HG03439 (cell line): Measurements from ENCODE around the gene ASPRV1.

ENCODE experiments used
- ATAC-seq: cut with Tn5 transposase; IDR thresholded peaks from one replicate; pipeline ENCODE4 v1.9.1; 2021; ENCODE audit warnings: mild to moderate bottlenecking, moderate library complexity; ENCODE audit not compliant: unreplicated experiment

ASPRV1 gene

DNA sequence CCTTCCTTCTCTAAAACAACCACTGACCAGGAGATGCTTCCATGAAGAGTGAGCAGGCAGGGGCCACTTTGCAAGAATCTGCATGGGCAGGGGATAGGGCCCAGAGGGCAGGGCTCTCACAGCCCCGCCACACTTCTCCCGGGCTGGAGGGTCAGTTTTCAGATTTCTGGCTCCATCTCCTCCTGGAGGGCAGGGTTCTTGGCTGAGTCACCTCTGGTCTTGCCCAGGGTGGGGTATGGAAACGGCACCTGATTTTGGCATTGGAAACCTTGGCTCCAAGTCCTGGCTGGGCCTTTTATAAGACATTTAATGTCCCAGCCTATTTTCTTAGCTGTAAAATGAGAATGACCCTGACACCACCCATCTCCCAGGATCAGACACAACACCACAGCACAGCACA, 27.6 kb upstream of the ASPRV1 start:
- no peak for ATAC-seq

DNA sequence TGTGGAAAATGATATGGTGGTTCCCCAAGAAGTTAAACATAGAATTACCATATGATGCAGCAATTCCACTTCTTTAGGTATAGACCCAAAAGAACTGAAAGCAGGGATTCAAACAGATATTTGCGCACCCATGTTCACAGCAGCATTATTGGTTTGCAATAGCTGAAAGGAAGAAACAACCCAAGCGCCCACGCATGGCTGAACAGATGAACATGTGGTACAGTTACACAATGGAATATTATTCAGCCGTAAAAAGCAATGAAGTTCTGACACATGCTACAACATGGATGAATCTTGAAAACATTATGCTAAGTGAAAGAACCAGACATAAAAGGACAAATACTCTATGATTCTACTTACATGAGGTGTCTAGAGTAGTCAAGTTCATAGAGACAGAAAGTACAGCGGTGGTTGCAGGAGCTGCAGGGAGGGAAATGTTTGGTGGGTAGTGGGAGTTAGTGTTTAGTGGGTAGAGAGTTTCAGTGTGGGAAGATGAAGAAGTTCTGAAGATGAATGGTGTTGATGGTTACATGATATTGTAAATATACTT, 26.7 kb upstream of the ASPRV1 start:
- ATAC-seq = no peak

DNA sequence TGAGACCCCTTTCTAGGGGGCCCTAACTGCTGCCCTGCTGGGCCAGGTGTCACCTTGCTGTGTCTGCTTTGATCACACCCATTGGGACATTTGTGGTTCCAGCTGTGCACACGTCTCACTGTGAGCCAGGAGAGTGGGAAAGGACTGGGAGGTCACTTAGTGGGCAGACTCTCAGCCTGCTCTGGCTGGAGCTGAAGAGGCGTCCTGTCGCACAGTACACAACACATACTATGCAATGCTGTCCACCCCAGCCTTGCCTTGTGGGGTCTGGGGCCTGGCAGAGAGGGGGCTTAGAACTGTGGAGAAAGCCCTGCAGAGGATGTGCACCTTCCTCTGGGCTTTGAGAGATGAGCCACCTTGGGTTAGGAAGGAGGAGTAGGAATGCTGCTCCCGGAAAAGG, 25.3 kb upstream of the ASPRV1 start:
- ATAC-seq = no peak

DNA sequence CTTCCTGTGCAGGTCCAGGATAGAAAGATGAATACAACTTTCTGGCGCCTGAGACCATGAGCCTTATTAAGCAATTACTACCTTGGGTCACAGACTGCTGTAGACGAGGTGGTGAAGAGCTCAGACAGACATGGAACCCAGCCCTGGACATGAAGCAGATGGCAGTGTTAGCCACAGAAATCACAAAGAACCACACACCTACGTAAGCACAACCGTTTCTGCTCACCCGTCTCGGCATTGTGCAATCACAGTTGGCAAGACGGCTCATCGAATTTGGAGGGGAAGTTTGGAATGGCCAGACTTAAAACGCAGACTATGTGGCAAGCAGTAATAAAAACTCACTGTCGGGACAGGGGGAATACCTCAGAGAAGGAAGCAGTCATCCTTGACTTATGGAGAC, 24.3 kb upstream of the ASPRV1 start:
- no peak for ATAC-seq

DNA sequence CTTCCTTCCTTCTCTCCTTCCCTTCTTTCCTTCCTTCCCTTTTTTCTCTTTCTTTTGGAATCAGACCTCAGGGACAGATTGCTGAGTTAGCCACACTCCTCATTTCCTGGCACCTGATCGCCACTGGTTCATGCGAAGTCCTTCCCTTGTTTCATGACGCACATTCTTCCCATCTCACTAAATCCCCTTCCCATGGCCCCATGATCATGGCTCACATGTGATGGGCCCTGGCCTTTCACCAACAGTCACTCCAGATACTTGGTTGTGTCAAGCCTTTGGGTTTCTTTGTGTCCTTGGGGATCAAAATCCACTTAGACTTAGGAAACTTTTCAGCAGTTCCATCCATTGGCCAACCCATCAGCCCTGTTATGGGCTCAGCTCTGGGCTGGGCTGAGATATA, 23.8 kb upstream of the ASPRV1 start:
- no peak for ATAC-seq

DNA sequence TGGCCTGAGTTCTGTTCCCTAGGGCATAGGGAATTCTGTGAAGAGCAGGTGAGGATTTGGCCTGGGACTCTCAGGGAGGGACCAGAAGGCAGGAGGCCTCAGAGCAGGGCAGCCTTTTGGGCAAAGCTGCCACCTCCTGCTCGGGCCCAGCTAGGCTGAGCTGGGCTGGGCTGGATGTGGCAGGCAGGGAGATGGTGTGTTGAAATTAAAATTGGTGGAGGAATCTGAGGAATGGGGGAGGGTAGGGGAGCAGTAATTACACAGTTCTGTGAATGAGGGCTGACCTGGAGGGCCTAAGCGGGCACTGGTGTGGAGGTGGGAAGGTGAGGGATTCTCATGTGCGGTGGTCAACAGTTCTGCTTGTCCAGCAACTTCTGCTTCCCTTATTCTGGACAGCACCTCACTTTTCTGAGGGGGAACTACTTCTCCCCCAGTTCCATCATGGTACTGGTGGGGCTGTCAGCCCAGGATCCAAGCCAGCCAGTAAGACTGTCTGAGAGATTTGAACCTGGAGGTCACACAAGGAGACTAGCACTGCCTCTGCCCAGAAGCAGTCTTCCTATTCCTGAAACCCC, 22.0 kb upstream of the ASPRV1 start:
- ATAC-seq = no peak

DNA sequence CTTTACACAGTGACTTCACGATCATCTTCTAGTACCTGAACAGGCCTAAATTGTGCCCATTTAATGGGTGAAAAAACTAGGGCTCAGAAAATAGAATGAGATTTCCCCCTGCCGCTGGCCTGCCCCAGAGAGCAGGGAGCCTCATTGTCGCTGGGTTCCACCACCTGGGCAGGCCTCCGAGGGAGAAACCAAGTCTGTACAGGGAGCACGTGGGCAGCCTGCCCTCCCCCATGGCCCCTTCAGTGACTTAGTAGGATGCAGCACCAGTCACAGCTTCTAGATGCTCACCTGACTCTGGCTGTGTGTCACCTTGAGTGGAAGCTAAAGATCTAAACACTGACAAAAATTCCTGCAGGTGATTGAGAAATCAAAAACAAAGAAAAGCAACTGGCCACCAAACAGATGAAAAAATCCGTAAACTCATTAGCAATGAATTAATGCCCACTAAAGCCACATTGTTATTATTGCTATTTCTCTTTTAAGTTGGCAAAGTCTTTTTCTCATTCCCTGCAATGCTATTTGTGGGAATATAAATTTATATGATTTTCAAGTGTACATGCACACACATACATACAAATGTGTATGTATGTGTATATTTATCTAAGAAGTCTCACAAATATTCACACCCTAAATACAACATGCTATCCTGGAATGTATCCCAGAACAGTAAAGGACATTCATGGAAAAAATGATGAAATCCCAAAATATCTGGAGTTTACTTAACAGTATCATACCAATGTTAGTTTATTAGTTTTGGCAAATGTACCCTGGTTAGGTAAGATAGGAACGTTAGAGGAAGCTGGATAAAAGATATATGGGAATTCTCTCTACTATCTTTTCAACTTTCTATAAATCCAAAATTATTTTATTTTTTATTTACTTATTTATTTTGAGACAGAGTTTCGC, 18.7 kb upstream of the ASPRV1 start:
- no peak for ATAC-seq

DNA sequence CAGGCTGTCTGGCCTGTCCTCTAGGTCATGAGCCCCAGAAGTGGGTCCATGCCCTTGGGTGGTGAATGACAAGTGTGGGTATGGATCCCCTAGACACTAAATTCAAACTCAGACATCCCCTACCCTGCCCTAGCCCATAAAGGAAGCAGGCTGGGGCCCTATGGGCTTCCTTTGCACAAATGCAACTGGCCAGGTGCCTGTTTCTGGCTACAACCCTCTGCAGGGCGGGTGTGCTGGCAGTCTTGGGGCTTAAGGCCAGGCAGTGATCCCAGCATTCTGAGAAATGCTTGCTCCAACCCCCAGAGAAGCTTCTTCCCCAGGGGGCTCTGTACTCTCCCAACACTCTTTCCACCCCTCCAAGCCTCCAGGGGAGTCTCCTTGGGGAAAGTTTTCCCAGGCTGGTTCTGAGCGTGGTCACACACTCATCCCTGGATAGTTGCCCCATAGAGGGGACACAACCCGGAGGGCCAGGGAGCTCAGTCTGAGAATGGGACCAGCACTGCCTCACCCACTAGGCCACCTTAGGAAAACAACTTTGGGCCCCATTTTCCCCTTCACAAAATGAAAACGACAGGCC, 16.6 kb upstream of the ASPRV1 start:
- ATAC-seq = no peak

DNA sequence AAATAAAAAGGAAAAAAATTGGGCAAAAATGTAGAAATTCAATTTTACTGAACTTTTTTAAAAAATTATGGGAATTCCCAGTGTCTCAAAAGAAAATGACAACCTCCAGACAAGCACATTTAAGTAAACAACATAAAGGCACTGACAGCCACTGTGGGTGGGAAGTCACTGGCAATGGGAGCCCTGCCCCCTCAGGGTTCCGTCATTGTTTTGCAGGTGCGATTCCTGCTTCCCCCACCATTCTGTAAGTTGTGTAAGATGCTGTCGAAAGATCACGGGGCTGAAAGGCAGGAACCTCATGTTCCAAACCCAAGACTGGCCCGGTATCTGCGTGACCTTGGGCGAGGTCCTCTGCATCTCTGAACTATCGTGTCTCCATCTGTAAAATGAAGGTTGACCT, 15.8 kb upstream of the ASPRV1 start:
- ATAC-seq = no peak

DNA sequence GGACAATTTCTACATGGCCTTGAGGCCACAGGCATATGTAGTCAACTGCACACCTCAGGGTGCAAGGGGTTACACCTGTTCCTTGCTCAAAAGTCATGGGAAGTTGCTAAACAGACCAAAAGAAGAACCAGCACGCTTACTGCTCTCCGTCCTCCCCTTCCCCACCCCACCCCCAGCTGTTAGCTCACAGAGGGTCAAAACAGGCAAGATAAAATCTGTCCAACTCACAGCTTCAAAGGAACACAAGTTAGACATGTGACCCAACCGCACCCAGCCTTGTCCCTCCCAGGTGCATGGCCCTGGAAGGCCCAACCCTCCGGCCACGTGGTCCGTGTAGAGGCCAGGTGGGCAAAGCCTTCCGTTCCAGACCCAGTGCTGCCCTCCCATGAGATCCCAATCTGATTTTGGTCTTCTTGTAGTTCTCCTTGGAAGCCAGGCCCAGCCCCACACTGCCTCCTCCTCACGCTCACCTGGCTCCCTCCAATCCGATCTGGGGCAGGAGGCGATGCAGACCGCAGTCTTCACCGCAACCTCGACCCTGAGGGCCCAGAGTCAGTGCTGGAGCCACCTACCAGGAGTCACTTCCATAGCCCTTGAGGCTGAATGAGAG, 14.5 kb upstream of the ASPRV1 start:
- no peak for ATAC-seq

DNA sequence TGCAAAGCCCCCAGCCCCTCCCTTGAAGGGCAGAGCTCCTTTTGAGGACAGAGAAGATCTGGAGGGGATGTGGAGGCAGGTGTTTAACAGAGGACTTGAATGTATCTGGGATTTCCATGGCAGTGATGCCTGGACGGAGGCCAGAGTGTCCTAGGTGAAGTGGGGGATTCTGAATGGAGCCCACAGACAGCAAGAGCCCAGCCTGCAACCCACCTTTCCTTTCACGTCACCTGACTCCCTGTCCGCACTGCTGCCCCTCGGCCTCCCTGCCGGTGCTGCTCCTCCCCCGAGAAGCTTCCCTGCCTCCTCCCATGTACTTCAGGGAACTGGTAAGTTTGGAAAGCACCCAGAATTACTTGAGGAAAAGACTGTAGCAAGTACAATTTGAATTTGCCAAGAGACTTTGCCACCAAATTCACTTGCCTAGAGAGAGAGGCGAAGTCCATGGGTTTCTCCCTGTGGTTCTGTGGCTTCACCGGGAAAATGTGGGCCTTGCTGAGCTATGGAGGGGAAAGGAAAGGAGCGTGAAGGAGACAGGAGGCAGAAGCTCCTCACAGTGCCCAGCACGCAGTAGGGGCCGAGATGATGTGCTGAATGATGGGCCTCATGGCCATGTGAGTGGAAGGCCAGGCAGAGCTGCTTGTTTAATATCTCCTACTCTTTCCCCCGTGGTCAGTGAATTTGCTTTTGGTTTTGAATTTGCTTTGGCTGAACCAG, 13.9 kb upstream of the ASPRV1 start:
- no peak for ATAC-seq

DNA sequence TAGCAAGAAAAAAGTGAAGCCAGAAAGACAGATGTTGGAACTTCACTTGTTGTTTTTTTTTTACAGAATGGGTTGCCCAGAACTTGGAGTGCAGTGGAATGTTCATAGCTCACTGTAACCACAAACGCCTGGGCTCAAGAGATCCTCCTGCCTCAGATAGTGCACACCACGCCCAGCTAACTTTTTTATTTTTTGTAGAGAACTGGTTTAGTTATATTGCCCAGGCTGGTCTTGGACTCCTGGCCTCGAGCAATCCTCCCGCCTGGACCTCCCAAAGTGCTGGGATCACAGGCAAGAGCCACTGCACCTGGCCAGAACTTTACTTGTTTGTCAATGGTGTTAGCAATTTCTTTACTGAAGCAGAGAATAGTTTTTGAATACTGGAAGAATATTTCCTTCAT, 11.9 kb upstream of the ASPRV1 start:
- no peak for ATAC-seq

DNA sequence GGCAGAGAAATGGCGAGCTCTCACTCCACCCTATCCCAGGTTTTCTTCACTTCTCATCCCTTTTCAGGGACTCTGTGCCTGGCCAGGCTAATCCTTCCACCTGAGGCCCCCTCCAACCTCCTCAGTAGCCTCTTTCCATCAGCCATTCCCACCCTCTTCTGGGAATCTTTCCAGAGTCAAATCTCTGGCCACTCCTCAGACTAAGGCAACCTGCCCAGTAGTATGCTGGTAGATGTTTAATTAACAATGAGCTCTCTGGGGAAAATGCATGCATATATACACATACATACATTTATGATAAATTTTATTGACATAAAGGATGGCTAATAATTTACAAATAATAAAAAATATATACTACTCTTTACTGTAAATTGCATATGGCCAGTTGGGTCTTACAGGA, 11.4 kb upstream of the ASPRV1 start:
- no peak for ATAC-seq

DNA sequence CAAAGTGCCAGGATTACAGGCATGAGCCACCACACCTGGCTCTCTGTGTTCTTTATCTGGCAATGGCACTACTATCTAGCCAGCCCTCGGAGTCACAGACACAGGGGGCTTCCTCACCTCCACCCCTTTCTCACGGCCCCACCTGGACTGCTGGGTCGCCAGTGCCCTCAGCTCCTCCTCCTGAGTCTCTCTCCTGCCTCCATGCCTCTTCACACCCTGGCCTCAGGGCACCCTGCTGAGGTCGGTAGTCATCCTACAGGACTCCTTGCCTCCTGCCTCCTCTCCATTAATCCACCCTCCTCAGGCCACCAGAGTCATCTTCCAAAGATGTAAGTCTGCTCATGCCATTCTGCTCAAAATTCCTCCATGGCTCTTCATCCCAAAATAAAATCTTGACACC, 8.6 kb upstream of the ASPRV1 start:
- no peak for ATAC-seq

DNA sequence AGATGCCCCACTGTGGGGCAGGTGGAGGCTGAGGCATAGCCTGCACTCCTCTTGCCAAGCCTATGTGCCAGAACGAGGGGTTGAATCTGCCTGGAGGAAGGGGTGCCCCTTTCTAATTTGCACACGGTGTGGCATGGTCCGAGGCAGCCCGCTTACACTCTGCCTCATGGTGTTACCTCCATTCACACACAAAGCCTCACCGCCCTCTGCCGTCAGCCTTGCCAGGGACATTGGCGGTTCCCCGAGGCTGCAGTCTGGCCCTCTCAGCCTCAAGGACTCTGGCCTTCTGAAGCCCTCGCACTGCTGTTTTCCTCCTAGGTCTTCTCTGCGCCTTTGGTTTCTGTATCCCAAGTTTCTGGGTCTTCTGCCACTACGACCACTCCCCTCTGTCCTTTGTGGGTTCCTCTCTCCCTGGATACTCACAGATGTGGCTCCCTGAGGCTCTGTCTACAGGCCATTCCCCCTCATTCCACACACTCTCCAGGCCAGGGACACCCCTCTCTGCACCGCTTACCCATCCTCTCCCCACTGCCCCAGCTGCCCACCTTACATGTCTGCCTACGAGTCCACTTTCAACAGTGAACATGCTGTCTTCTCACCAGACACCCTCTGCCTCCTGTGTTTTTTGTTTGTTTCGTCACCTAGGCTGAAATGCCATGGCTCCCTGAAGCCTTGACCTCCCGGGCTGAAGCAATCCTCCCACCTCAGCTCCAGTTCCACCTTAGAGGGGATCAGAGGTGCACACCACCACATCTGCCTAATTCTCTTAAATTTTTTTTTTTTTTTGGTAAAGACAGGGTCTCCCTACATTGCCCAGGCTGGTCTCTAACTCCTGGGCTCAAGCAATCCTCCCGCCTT, 7.9 kb upstream of the ASPRV1 start:
- ATAC-seq = no peak

DNA sequence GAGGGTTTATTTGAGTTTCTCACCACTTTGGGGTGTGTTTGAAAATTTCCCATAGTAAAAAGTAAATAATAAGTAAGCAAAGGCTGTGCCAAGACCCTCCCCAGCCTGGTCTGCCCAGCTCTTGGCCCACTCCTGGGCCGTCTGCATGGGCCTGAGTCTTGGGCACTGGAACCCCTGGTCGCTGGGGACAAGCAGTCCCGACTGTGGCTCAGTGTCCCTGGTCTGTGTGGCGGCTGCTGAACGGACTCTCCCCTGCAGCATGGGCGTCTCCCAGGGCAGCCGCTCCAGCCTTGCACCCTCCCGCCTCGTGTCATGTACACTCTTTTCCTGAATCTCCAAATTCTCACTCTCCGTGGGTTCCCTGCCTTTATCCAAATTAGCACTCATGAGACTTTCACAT, 7.2 kb upstream of the ASPRV1 start:
- no peak for ATAC-seq

DNA sequence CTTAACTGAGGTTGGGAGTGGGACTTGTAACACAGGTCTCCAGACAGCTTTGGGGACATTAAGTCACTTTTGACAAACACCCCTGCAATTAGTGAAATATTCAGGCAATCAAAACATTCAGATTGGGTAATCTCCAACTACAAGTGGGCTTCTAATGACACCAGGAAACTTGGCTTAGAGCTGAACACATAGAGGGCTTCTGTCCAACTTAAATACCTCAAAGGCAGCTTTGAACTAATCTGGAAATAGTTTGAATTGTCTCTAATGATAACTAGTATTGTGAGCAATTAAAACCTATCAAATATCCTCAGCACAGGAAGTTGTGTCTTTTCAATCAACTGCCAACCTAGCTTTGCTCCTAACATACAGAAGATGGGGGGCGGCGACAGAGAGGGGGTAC, 5.1 kb upstream of the ASPRV1 start:
- no peak for ATAC-seq

DNA sequence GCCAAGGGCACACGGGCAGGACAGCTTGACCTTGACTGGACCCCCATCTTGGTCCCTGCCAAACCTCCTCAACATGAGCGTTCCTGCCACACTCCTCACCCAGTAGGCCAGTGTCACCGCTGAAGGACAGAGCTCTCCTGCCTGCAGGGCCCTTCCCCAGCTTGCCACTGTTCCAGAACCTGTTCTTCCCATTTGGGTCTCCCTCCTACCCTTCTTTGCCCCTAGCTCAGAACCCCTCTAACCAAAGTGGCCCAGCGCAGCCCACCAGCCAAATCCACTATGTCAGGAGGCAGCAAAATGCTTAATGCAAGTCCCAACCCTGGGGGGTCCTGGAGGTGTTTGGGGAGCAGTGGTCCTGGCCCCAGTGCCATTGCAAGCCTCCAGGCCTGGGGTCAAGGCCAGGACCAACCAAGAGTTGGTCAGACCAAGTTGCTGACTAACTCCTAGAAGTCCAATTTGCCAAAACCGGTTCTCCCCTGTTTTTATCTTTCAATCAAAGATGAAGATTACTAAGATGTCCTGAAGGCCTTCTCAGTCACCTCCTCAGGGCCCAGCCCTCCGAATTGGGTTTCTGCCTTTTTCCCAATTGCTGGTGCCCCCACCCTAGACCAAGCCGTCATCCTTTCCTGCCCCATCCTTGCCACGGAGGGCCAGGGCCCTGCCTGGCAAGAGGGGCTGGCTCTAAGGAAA, 4.5 kb upstream of the ASPRV1 start:
- no peak for ATAC-seq

DNA sequence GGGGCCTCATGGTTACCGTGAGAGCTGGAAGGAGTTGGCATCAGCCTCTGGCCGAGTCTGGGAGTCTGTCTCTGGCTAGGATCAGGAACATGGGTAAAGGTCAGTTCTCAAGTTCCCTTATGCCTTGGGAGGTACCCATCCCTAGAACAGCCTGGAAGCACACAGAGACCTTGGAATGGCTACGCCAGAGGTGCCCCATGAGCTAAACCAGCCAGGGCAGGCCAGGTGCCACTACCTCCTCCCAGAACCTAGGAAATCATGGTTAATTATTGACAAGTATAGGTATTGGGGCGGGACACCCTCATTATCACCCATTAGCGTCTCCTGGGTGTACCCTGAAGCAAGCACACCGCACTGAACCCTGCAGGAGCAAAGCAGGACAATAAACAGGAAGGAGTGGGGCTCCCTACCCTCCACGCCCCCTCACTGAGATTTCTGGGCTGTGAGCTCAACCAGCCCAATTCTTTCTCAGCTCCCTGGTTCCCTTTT, 3.0 kb upstream of the ASPRV1 start:
- no peak for ATAC-seq
